WERI-Rb-1 (cell line): ENCODE results near the gene KSR1.
A peak's percentile ranks its signal among the peaks of the same experiment; 100 is the strongest.

Experiments used
- DNase-seq: peaks from one replicate; pipeline ENCODE4 v3.0.0-alpha.2; 2020
- H3K27ac ChIP-seq: fragments of 250-450 bp; sonication (Bioruptor Pico); 2 replicates; pipeline ENCODE4 v1.5.1; 2020; ENCODE audit warnings: mild to moderate bottlenecking, moderate library complexity
- H3K27me3 ChIP-seq: fragments of 250-450 bp; sonication (Bioruptor Pico); 2 replicates; pipeline ENCODE4 v1.5.1; 2021; ENCODE audit warnings: mild to moderate bottlenecking, low read depth, moderate library complexity; ENCODE audit not compliant: insufficient read depth, severe bottlenecking
- H3K36me3 ChIP-seq: fragments of 250-450 bp; sonication (Bioruptor Pico); 2 replicates; pipeline ENCODE4 v1.5.1; 2020; ENCODE audit warnings: mild to moderate bottlenecking, moderate library complexity
- H3K4me3 ChIP-seq: 2 replicates; pipeline ENCODE4 v1.5.1; 2011; ENCODE audit warnings: low read depth, mild to moderate bottlenecking, control low read depth, low read length
- H3K9me3 ChIP-seq: fragments of 250-450 bp; sonication (Bioruptor Pico); 2 replicates; pipeline ENCODE4 v1.5.1; 2021; ENCODE audit warnings: mild to moderate bottlenecking, moderate library complexity; ENCODE audit not compliant: severe bottlenecking
- CTCF ChIP-seq: IDR thresholded peaks from 2 replicates; pipeline ENCODE4 v1.5.1; 2011; ENCODE audit warnings: low read depth, mild to moderate bottlenecking, control low read depth, inconsistent platforms, low read length

Gene KSR1

GRCh38 chr17:27453471-27453870, 2.8 kb upstream of the KSR1 start:
- Histone ChIP-seq H3K9me3 (no peaks in the 10 kb centered on the region), H3K4me3 (no peak overlapping the region), H3K27me3 (no peaks in the 10 kb centered on the region), H3K36me3 (no peaks in the 10 kb centered on the region), H3K27ac (no peak overlapping the region)
- no peak for TF ChIP-seq CTCF
- DNase-seq: no peak

GRCh38 chr17:27454089-27454488, 2.2 kb upstream of the KSR1 start:
- TF ChIP-seq CTCF: no peak
- H3K9me3 ChIP-seq: no peaks in the 10 kb centered on the region
- H3K36me3 ChIP-seq: no peaks in the 10 kb centered on the region
- no peaks in the 10 kb centered on the region for H3K27me3 ChIP-seq
- no peak overlapping the region for H3K4me3 ChIP-seq
- DNase-seq: no peak
- no peak overlapping the region for H3K27ac ChIP-seq

- H3K27me3 ChIP-seq: no peaks in the 10 kb centered on the region
- H3K9me3 ChIP-seq: no peaks in the 10 kb centered on the region
- peaks cover 9% of the 10 kb centered on the region; the same call in 1 of the 2 replicates for H3K36me3 ChIP-seq
- H3K27ac ChIP-seq: peak overlapping the region; percentile 77
- no peak for TF ChIP-seq CTCF
- H3K4me3 ChIP-seq: peak overlapping the region; percentile 85
- no peak for DNase-seq
These were observed 873 bp upstream of the KSR1 start for GRCh38 chr17:27455236-27455913.

GRCh38 chr17:27456681-27457359, 572 bp downstream of the KSR1 start:
- Histone ChIP-seq H3K9me3 (no peaks in the 10 kb centered on the region), H3K4me3 (peak overlapping the region; percentile 85), H3K36me3 (peaks cover 9% of the 10 kb centered on the region; the same call in 1 of the 2 replicates), H3K27me3 (no peaks in the 10 kb centered on the region), H3K27ac (peak overlapping the region; percentile 77)
- DNase-seq: peak; percentile 12
- TF ChIP-seq CTCF: no peak

- Histone ChIP-seq H3K27me3 (no peaks in the 10 kb centered on the region), H3K36me3 (peaks cover 9% of the 10 kb centered on the region; the same call in 1 of the 2 replicates), H3K27ac (peak overlapping the region; percentile 77), H3K4me3 (peak overlapping the region; percentile 85), H3K9me3 (no peaks in the 10 kb centered on the region)
- TF ChIP-seq CTCF: no peak
- DNase-seq: peak; percentile 28
These were observed 1.1 kb downstream of the KSR1 start for GRCh38 chr17:27457360-27457715.
